Muscle layer of duodenum (tissue), 2 donors: Measurements from ENCODE around the gene CAND2.
"Not testable (repeated sequence)": the region's sequence is repeated elsewhere in the genome, so short reads cannot be mapped to it uniquely, and the experiment has no call there.

Experiments
- H3K27ac ChIP-seq: one replicate; pipeline ENCODE4 v1.7.0; 2013; ENCODE audit warnings: mild to moderate bottlenecking, low read length
- H3K27me3 ChIP-seq: one replicate; pipeline ENCODE4 v1.7.0; 2013; ENCODE audit warnings: low read depth, mild to moderate bottlenecking, control low read depth, low read length
- H3K36me3 ChIP-seq, 2 donors: one replicate each; pipeline ENCODE4 v1.7.0; 2013; ENCODE audit warnings: low read length in 2 of 2, control low read depth in 1 of 2, mild to moderate bottlenecking in 1 of 2; ENCODE audit not compliant: insufficient read depth in 2 of 2, control insufficient read depth in 1 of 2
- H3K4me1 ChIP-seq, 2 donors: one replicate each; pipeline ENCODE4 v1.7.0; 2013; ENCODE audit warnings: low read length in 2 of 2, mild to moderate bottlenecking in 2 of 2, control low read depth in 1 of 2, moderate library complexity in 1 of 2; ENCODE audit not compliant: insufficient read depth in 2 of 2, control insufficient read depth in 1 of 2
- H3K4me3 ChIP-seq, 2 donors: one replicate each; pipeline ENCODE4 v1.7.0; 2013; ENCODE audit warnings: low read length in 2 of 2, low read depth in 1 of 2, mild to moderate bottlenecking in 1 of 2
- H3K9me3 ChIP-seq, 2 donors: one replicate each; pipeline ENCODE4 v1.7.0; 2013; ENCODE audit warnings: low read length in 2 of 2, control low read depth in 1 of 2, mild to moderate bottlenecking in 1 of 2; ENCODE audit not compliant: control insufficient read depth in 1 of 2
- donor health status: healthy.

CAND2 gene

DNA sequence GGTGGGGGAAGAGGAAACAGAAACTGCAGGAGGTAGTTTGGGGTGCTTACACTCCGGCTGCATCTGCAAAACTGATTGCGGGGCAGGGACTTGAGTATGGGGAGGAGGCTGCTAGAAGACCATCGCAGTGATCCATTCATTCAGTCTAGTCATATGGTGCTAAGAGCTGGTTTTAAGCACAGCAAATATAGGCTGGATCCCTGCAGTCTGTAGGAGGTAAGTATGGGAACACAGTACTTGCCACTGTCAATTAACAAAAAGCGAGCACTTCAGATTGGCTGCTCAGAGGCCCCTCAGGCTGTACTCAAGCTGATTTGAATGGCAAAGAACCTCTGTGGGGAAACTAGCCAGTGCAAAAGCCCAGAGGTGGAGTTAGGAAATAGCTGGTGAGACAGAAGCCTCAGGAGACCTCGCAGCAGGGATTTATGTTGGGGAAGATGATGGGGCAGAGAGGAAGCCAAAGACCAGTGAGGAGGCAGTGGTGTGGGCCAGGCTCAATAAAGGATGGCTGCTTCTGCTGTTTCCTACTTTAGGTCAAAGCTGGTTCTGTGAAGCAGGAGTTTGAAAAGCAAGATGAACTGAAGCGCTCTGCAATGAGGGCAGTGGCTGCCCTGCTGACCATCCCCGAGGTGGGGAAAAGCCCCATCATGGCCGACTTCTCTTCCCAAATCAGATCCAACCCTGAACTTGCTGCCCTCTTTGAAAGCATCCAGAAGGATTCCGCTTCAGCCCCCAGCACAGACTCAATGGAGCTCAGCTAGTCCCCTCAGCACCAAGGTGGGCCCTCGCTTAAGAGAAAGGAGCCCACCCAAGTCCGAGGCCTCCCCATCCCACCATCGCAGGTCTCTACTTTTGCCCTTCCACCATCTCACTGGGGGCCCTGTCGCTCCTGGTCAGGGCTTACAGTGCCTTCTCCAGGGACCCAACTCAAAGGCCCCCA is 37.0 kb downstream of the CAND2 start:
- Histone ChIP-seq H3K27me3 (no peaks in the 10 kb centered on the region), H3K4me3 (no peak overlapping the region), H3K27ac (no peak overlapping the region), H3K9me3 (no peaks in the 10 kb centered on the region), H3K4me1 (peaks cover 0 to 8% of the 10 kb centered on the region in 2 donors), H3K36me3 (peaks cover 69 to 91% of the 10 kb centered on the region in 2 donors)

DNA sequence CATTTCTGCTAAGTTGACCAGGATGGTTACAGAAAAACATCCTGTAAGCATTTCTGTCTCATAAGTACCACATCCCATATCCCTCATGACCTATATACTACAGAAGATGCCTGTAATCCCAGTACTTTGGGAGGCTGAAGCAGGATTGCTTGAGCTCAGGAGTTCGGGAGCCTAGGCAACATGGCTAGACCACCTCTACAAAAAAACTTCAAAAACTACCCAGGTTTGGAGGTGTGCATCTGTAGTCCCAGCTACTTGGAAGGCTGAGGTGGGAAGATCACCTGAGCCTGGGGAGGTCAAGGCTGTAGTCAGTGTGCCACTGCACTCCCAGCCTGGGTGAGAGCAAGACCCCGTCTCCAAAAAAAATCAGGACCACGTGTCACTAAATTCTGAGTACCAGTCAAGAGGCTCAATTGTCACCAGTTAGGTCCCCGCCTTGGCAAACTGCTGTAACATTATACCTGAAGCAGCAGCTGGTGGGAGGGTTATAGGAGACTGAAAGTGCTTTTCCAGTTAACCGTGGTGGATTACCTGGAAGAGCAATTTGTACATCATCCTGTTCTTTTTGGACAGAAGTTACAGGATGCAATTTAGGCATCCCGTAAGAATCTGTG is 38.7 kb downstream of the CAND2 start:
- Histone ChIP-seq H3K9me3 (no peaks in the 10 kb centered on the region), H3K4me1 (peaks cover 3 to 25% of the 10 kb centered on the region in 2 donors), H3K27ac (no peak overlapping the region), H3K4me3 (no peak overlapping the region), H3K27me3 (no peaks in the 10 kb centered on the region), H3K36me3 (peaks cover 81 to 90% of the 10 kb centered on the region in 2 donors)

GRCh38 chr3:12837295-12837986 is 41.0 kb downstream of the CAND2 start:
- Histone ChIP-seq H3K9me3 (no peaks in the 10 kb centered on the region), H3K36me3 (peaks cover 69 to 70% of the 10 kb centered on the region in 2 donors), H3K27me3 (no peaks in the 10 kb centered on the region), H3K4me3 (no peak overlapping the region), H3K27ac (no peak overlapping the region), H3K4me1 (peaks cover 3 to 29% of the 10 kb centered on the region in 2 donors)

DNA sequence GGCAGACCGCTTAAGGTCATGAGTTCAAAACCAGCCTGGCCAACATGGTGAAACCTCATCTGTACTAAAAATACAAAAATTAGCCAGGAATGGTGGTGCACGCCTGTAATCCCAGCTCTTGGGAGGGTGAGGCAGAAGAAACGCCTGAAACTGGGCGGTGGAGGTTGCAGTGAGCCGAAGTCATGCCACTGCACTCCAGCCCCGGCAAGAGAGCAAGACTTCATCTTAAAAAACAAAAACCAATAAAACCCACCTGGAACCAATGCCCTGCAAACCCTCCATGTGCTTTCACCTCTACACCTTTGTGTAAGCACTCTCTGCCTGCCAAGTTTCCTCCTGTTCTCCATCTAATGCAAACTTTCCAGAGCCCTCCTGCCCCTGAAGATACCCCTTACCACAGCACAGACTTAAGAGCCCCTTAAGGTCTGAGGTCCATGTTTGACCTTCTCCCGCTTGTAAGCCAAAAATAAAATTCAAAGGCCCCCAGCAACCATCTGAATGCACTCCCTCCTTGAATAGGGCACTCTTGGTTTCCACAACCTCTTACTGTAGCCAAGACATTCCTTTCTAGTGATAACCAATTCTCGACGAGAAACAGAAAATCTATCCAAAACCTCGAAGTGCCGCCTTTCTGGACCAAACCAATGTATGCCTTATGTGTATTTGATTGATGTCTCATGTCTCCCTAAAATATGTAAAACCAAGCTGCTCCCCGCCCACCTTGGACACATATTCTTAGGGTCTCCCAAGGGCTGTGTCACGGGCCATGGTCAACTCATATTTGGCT is 41.9 kb downstream of the CAND2 start:
- Histone ChIP-seq H3K27ac (no peak overlapping the region), H3K4me1 (peaks cover 3 to 29% of the 10 kb centered on the region in 2 donors), H3K27me3 (no peaks in the 10 kb centered on the region), H3K4me3 (no peak overlapping the region), H3K36me3 (peaks cover 60 to 62% of the 10 kb centered on the region in 2 donors), H3K9me3 (no peaks in the 10 kb centered on the region)

DNA sequence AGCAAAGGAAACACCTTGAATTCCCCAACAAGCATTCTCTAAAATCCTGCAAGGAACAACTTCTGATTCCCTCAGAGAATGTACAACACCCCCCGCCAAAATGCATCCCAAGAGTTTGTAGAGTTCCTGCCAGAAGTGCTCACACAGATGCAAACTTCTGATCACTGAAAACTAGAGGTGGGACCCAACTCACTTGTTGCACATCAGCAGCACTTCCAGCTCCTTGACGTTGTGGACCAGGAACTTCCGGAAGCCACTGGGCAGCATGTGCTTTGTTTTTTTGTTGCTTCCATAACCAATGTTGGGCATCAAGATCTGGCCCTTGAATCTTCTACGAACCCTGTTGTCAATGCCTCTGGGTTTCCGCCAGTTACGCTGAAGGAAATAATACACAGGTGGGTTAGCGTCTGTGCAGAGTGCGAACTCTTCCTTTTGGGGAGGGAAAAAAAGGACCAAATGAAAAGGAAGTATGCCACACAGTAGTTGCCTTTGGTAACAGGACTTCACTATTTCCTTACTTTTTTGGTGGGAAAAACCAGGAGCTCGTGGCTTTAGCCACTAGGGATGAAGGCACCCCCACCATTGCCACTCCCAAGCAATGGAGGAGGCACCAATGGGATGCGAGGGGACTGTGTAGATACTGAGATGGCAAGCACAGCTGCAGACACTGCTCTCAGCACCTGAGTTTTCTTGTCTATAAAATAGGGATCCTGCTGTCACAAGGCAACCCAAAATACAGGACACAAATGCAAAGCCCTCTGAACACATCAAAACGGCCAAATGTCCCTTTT is 42.9 kb downstream of the CAND2 start:
- peaks cover 3 to 29% of the 10 kb centered on the region in 2 donors for H3K4me1 ChIP-seq
- H3K9me3 ChIP-seq = no peaks in the 10 kb centered on the region
- H3K27me3 ChIP-seq = no peaks in the 10 kb centered on the region
- peaks cover 50 to 52% of the 10 kb centered on the region in 2 donors for H3K36me3 ChIP-seq
- peak overlapping the region; percentile 40 for H3K27ac ChIP-seq
- peak overlapping the region; percentile 87 to 94 for H3K4me3 ChIP-seq

GRCh38 chr3:12840148-12840547 is 43.7 kb downstream of the CAND2 start:
- not testable (repeated sequence) for H3K27me3 ChIP-seq, H3K9me3 ChIP-seq
- Histone ChIP-seq H3K27ac (peak overlapping the region; percentile 100), H3K4me3 (peak overlapping the region; percentile 87 to 94), H3K36me3 (peaks cover 43 to 45% of the 10 kb centered on the region in 2 donors), H3K4me1 (peaks cover 3 to 29% of the 10 kb centered on the region in 2 donors)

DNA sequence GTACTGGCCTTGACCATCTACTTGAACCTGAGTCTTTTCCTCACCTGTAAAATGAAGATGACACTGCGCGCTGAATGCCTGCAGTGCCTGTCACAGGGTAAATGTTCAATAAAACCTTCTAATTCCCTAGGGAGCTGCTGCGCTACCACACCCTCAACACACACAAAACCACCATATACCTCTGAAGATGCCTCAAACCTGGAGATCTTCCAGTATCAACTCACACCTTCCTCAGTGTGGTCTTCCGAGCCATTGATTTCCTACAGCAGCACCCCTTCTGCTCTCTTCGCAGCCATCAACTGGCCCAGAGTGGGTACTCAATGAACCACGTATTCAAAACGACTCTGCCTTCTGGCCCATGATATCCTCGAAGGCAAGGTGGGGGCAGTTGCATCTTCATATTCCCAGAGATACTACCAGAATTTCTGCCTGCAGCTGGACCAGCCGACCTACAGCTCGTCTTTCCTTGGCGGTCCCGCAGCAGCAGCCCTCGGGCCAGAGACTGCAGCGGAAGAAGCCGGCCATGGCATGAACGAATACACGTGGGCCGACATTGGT is 44.2 kb downstream of the CAND2 start:
- Histone ChIP-seq H3K27me3 (no peaks in the 10 kb centered on the region), H3K27ac (peak overlapping the region; percentile 100), H3K9me3 (no peaks in the 10 kb centered on the region), H3K36me3 (peaks cover 38 to 40% of the 10 kb centered on the region in 2 donors), H3K4me1 (peaks cover 3 to 29% of the 10 kb centered on the region in 2 donors), H3K4me3 (peak overlapping the region; percentile 87 to 94)

- H3K27me3 ChIP-seq = no peaks in the 10 kb centered on the region
- H3K4me3 ChIP-seq = peak within 1 kb of the TSS; percentile 87 to 94
- H3K36me3 ChIP-seq = peaks cover 31 to 33% of the 10 kb centered on the region in 2 donors
- H3K27ac ChIP-seq = peak within 1 kb of the TSS; percentile 100
- no peaks in the 10 kb centered on the region for H3K9me3 ChIP-seq
- peaks cover 3 to 29% of the 10 kb centered on the region in 2 donors for H3K4me1 ChIP-seq
Measured at GRCh38 chr3:12841149-12841969, 44.9 kb downstream of the CAND2 start, which contains the start of gene RPL32. RPL32 (minus strand) TSS chr3:12841565; CDS start chr3:12840237, 1,328 bp downstream.

GRCh38 chr3:12841970-12842328 is 45.5 kb downstream of the CAND2 start:
- Histone ChIP-seq H3K9me3 (no peaks in the 10 kb centered on the region), H3K27me3 (no peaks in the 10 kb centered on the region), H3K4me1 (peaks cover 3 to 29% of the 10 kb centered on the region in 2 donors), H3K36me3 (peaks cover 25 to 27% of the 10 kb centered on the region in 2 donors), H3K27ac (peak overlapping the region; percentile 100), H3K4me3 (peak overlapping the region in 1 of 2 donors; percentile 87)
